IPS-15b (cell line): ENCODE measurements around the gene IPO13.

Source experiments
- H3K27me3 ChIP-seq: one replicate; pipeline ENCODE4 v1.6.1; 2013; ENCODE audit warnings: low read length; ENCODE audit not compliant: control insufficient read depth, insufficient read depth
- H3K36me3 ChIP-seq: one replicate; pipeline ENCODE4 v1.6.1; 2013; ENCODE audit warnings: low read length; ENCODE audit not compliant: control insufficient read depth, insufficient read depth
- H3K4me1 ChIP-seq: one replicate; pipeline ENCODE4 v1.6.1; 2013; ENCODE audit warnings: mild to moderate bottlenecking, low read length; ENCODE audit not compliant: control insufficient read depth, insufficient read depth
- H3K4me3 ChIP-seq: one replicate; pipeline ENCODE4 v1.5.1; 2013; ENCODE audit warnings: low read depth, low read length
- H3K9ac ChIP-seq: one replicate; pipeline ENCODE4 v1.6.1; 2013; ENCODE audit warnings: low read depth, mild to moderate bottlenecking, low read length
- H3K9me3 ChIP-seq: one replicate; pipeline ENCODE4 v1.6.1; 2013; ENCODE audit warnings: mild to moderate bottlenecking, low read length; ENCODE audit not compliant: control insufficient read depth, insufficient read depth

Gene IPO13

DNA sequence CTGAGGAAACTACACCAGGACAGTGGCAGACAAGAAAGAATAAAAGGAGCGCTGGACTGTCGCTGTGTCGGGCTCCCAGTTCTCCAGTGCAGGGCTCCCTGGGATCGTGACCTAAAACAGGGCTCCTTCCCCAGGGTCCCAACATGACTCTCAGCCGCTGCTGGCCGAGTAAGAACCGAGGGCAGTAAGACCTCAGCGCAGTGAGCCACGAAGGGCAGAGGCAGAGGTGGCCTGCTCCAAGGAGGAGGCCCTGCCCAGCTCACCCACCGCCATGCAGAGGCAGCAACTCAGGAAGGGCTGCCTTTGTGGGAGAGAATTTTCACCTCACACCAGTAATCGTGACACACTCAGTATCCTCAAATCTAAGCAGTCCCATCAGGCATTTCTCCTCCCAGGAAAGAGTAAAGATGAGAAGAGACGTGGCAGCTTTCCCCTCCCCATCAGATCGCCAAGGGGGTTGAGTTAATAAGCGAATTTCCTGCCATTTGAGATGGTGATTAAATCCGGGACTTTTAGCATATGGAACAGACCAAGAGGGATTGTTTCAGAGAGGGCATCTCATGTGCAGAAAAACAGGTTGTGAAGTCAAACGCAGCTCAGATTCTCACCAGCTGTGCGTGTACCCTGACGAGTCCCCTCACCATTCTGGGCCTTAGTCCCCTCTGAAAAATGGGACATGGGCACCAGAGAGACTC, 32.9 kb upstream of the IPO13 start:
- Histone ChIP-seq H3K4me3 (no peak overlapping the region), H3K27me3 (no peaks in the 10 kb centered on the region), H3K36me3 (no peaks in the 10 kb centered on the region), H3K4me1 (peaks cover 16% of the 10 kb centered on the region), H3K9ac (no peak overlapping the region), H3K9me3 (no peaks in the 10 kb centered on the region)

DNA sequence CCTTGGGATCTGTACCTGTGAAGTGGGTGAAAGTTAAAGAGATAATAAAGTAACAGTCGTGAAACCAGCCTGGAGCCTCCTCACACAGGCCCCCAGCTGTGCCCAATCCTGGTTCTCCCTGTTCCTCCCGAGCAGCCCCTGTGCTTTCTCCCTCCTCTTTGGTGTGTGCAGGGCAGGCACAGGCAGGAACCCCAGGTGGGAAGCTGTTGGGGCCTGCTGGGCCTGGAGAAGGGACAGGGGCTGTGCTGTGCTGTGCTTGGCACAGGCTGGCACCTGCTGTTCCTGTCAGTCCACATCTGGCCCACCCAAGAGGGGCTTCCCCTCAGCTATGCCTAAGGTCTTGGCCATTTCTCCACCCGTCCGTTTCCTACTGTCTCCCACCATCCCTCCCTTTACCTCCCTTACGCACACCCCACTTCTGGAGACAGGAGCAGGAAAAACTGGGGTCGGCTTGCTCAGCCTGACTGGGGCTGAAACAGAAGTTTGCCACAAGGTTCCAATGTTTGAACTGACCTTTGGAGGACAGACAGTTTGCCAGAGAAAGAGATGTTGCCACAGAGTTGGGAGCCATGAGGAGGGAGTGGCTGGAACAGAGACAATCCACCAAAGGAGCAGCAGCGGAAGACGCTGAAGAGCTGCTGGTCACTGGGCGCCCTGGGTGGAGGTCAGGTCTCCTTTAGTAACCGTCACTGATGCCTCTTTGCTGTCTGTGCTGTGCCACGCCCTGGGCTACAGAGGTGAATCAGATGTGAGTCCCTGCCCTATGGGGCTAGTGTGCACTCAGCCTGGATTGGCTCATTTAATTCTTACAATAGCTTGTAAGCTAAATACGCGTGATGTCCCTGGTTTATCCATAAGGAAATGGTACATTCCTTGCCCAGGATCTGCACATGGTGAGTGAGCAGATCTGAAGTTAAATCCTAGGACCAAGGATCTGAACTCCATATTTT, 31.9 kb upstream of the IPO13 start:
- H3K4me3 ChIP-seq: no peak overlapping the region
- H3K9ac ChIP-seq: no peak overlapping the region
- no peaks in the 10 kb centered on the region for H3K36me3 ChIP-seq
- no peaks in the 10 kb centered on the region for H3K27me3 ChIP-seq
- peaks cover 16% of the 10 kb centered on the region for H3K4me1 ChIP-seq
- H3K9me3 ChIP-seq: no peaks in the 10 kb centered on the region

DNA sequence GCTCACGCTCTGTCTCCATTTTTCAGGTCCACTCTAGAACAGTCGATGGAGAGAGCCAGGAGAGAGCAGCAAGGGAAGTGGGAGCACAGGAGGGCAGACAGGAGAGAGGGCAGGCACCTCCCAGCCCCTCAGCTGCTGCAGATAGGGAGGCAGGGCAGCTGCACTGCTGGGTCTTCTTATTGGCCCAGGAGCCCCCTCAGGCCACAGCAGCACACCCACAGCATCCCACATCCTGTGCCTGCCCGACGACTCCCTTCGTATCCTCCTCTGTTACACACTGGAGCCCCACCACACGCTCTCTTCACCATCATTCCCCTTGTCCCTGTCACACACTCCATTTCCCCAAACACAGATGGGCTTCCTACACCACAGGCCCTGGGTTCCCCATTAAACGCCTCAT, 26.8 kb upstream of the IPO13 start:
- Histone ChIP-seq H3K4me3 (no peak overlapping the region), H3K4me1 (no peaks in the 10 kb centered on the region), H3K9me3 (no peaks in the 10 kb centered on the region), H3K9ac (no peak overlapping the region), H3K36me3 (no peaks in the 10 kb centered on the region), H3K27me3 (no peaks in the 10 kb centered on the region)

DNA sequence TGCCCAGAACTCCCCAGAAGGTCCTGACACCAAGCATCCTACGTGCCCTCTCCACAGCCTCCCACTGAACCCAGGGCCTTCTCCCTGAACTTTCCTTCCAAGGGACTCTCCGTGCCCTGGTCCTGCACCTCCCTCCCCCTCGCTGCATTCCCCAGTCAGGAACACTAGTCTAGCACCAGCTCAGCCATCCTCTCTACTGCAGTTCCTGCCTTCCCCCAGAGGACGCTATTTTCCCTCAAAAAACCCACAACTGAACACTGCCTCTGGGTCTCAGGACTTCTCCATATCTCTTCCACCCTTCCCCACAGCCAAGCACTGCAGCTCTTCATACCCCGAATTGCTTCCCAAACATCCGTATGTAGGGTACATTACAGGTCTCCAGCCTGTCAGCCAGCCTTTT, 25.7 kb upstream of the IPO13 start:
- no peaks in the 10 kb centered on the region for H3K36me3 ChIP-seq
- H3K4me1 ChIP-seq: no peaks in the 10 kb centered on the region
- H3K27me3 ChIP-seq: no peaks in the 10 kb centered on the region
- no peaks in the 10 kb centered on the region for H3K9me3 ChIP-seq
- no peak overlapping the region for H3K9ac ChIP-seq
- no peak overlapping the region for H3K4me3 ChIP-seq

DNA sequence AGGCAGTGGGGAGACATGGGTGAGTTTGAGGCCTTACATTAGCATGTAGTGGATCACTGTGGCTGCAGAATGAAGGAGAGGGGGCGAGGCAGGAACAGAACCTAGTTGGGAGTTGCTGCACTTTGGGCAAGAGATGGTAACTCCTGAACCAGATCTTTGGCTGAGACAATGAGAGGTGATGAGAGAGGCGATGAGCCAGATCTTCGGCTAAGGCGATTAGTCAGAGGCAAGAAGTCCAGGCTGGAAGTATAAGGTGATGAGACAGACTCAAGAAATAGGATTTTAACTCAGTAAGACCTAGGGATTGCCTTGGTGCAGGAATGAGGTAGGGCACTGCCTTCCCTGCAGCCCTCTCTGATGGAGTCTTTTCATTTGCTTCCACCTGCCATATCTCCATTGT, 22.2 kb upstream of the IPO13 start:
- no peak overlapping the region for H3K4me3 ChIP-seq
- no peaks in the 10 kb centered on the region for H3K36me3 ChIP-seq
- no peaks in the 10 kb centered on the region for H3K4me1 ChIP-seq
- H3K9me3 ChIP-seq: no peaks in the 10 kb centered on the region
- no peaks in the 10 kb centered on the region for H3K27me3 ChIP-seq
- no peak overlapping the region for H3K9ac ChIP-seq

DNA sequence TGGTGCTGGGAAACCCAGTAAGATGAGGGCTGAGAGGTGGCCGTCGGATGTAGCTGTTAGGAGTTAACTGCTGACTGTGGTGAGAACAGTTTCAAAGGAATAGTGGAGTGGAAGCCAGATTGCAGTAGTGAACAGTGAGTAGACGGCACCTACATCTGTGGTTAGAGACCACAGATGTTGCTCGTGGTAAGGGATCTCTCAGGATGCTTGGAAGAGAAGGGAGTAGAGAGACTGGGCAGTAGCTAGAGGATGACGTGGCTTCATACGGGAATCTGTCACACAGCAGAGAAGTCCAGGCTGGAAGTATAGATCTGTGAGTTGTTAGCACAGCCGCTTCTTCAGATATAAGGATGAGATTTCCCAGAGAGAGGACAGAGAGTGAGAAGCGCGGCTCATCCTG, 20.9 kb upstream of the IPO13 start:
- no peak overlapping the region for H3K4me3 ChIP-seq
- no peaks in the 10 kb centered on the region for H3K9me3 ChIP-seq
- H3K27me3 ChIP-seq: no peaks in the 10 kb centered on the region
- H3K9ac ChIP-seq: no peak overlapping the region
- peaks cover 3% of the 10 kb centered on the region for H3K4me1 ChIP-seq
- H3K36me3 ChIP-seq: no peaks in the 10 kb centered on the region

DNA sequence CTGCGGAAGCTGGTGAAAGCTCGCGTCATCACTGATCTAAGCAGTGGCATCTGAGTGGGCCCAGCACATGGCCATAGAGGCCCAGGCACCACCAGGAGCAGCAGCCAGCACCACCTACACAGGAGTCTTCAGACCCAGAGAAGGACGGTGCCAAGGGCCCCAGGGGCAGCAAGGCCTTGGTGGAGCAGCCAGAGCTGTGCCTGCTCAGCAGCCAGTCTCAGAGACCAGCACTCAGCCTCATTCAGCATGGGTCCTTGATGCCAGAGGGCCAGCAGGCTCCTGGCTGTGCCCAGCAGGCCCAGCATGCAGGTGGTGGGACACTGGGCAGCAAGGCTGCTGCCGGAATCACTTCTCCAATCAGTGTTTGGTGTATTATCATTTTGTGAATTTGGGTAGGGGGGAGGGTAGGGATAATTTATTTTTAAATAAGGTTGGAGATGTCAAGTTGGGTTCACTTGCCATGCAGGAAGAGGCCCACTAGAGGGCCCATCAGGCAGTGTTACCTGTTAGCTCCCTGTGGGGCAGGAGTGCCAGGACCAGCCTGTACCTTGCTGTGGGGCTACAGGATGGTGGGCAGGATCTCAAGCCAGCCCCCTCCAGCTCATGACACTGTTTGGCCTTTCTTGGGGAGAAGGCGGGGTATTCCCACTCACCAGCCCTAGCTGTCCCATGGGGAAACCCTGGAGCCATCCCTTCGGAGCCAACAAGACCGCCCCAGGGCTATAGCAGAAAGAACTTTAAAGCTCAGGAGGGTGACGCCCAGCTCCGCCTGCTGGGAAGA, 16.4 kb upstream of the IPO13 start:
- H3K36me3 ChIP-seq: no peaks in the 10 kb centered on the region
- H3K4me1 ChIP-seq: peaks cover 19% of the 10 kb centered on the region
- peak overlapping the region; percentile 5 for H3K9ac ChIP-seq
- no peak overlapping the region for H3K4me3 ChIP-seq
- H3K9me3 ChIP-seq: no peaks in the 10 kb centered on the region
- peaks cover 13% of the 10 kb centered on the region for H3K27me3 ChIP-seq

DNA sequence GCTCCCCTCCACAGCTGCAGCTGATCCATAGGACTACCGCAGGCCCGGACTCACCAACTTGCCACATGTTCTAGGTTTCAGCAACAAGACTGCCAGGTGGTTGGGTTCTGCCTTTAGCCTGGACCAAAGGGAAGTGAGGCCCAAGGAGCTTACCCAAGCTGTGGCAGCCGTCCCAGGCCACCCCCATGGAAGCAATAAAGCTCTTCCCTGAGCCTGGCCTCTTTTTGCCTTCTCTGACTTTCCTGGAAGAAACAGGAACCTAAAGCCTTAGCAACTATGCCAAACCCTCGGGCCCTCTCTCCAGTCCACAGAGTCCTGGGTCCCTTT, 15.8 kb upstream of the IPO13 start:
- H3K4me3 ChIP-seq: no peak overlapping the region
- no peaks in the 10 kb centered on the region for H3K36me3 ChIP-seq
- H3K4me1 ChIP-seq: peaks cover 24% of the 10 kb centered on the region
- H3K27me3 ChIP-seq: peaks cover 13% of the 10 kb centered on the region
- H3K9ac ChIP-seq: no peak overlapping the region
- no peaks in the 10 kb centered on the region for H3K9me3 ChIP-seq

DNA sequence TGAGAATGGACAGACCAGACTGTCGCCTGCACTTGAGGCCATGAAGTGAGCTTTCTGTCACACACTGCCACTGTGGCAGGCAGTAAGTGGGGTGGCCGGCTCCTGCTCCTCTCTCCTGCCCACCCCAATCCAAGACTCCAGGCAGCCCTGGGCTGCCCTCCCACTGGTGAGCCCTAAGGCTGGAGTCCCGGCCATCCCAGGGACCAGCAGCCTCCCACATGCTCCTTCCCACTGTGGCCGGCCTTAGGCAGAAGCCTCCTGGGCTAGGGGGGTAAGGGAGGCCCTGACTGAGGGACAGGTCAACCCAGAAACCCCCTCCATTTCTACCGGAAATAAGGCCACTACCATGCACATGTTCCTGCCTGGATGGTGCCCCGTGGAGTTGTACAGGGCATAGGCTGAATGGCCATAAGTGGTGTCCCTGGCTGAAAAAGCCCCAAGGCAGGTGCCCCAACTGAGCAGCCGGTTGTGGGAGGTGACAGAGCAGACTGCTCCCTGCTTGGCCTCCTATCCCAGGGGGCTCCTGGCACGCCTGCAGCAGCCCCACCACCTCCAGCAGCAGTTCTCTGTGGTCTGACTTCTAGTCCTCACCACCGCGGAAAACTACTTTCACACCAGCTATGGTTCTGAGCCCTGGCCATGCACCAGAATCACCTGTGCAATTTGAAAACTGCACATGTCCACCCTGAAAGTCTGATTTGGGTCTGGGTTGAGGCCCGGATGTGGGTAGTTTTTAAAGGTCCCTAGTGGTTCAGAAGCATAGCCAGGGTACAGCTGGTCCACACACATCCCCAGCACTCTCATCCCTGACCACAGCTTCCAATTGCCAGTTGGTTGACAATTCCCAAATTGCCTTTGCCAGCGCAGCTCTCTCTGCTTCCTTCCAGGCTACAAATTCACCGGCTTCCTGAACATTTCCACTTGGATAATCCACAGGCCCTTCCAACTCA, 14.8 kb upstream of the IPO13 start:
- Histone ChIP-seq H3K4me1 (peaks cover 24% of the 10 kb centered on the region), H3K9me3 (no peaks in the 10 kb centered on the region), H3K9ac (no peak overlapping the region), H3K27me3 (peaks cover 13% of the 10 kb centered on the region), H3K36me3 (peaks cover 2% of the 10 kb centered on the region), H3K4me3 (no peak overlapping the region)

DNA sequence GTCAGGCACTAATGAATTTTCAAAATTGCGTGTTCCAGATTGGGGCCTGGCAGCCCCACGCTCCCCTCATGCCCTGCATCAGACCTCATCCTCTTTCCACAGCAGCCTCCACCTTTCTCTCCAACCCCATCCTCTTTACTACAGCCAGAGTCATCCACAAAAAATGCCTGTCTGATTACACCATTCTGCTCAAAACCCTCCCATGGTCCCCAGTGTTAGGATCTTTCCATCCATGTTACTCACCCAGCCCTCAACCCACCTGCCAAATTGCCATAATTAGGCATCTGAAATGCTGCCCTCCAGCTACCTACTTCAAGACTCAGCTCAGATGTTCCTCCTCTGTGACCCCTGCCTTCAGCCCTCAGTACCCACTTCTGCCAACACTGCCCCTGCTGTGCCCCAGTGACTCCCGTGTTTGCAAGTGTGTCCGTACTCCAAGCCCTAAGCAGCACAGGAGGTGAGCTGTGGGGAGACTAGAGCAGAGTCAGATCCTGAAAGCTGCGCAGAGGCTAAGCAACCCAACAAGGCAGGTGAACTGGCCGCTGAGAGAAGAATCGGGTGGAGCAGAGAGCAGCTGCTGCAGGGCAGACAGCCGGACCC, 13.9 kb upstream of the IPO13 start:
- Histone ChIP-seq H3K27me3 (peaks cover 13% of the 10 kb centered on the region), H3K9me3 (no peaks in the 10 kb centered on the region), H3K4me1 (peaks cover 24% of the 10 kb centered on the region), H3K36me3 (peaks cover 6% of the 10 kb centered on the region), H3K4me3 (peak overlapping the region; percentile 77), H3K9ac (peak overlapping the region; percentile 4)
